ENCODE measurements around the gene SLC7A14.

SLC7A14 gene

GRCh38 chr3:170563712-170564423 lies 22.0 kb downstream of the SLC7A14 start:
- DNase-seq (ENCODE audit: low read depth, low spot score): peak; percentile 69
- in situ Hi-C loops (cut with HindIII; ENCODE audit: low sequenced_read_pairs): no loop called here
- TF ChIP-seq CTCF (IDR thresholded peaks at IDR 0.05; ENCODE audit: low read depth, low read length): no peak

DNA sequence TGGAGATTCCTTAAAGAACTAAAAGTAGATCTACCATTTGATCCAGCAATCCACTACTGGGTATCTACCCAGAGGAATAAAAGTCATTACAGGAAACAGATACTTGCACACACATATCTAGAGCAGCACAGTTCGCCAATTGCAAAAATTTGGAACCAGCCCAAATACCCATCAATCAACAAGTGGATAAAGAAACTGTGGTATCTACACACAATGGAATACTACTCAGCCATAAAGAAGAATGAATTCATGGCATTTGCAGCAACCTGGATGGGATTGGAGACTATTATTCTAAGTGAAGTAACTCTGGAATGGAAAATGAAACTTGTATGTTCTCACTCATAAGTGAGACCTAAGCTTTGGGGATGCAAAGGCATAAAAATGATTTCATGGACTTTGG lies 23.8 kb downstream of the SLC7A14 start:
- H3K4me3 ChIP-seq (ENCODE audit: low read depth, low read length): no peak overlapping the region
- TF ChIP-seq CTCF (IDR thresholded peaks at IDR 0.05; ENCODE audit: low read depth, low read length): no peak
- DNase-seq (ENCODE audit: low read depth, low spot score): no peak
- in situ Hi-C loops (cut with HindIII; ENCODE audit: low sequenced_read_pairs): no loop called here

More at GRCh38 chr3:170563712-170564423, 22.0 kb downstream of the SLC7A14 start:
- no peak overlapping the region for H3K4me3 ChIP-seq (ENCODE audit: low read depth, low read length)

DNA sequence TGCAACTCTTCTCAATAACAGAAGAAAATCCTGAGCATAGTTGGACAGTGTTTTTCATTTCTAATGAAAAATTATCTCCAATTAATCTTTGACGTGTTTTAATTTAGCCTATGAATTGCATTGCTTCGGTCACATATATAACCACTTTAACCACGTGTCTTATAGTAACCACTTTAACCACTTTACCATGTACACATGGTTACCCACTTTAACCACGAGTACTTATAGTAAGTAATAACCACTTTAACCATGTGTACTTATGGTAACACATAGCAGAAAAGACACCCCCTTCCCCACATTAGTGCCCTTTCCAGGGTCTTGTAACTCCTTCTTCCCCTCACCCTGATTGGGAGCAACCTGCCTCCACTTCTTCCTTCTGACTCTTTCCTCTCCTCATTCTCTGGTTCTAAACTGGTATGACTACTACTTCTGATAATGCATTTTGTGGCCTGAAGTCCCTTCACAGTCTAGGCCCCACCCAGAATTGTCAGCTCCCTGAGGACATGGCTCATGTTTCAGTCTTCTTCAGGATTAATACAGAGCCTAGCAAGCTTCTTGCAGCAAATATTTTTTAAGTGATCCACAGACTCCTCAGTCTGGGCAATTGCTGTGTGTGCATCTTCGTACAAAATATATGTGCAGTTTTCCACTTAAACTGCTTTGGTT lies 25.0 kb downstream of the SLC7A14 start:
- no peak overlapping the region for H3K4me3 ChIP-seq (ENCODE audit: low read depth, low read length)
- TF ChIP-seq CTCF (IDR thresholded peaks at IDR 0.05; ENCODE audit: low read depth, low read length): no peak
- in situ Hi-C loops (cut with HindIII; ENCODE audit: low sequenced_read_pairs): no loop called here
- no peak for DNase-seq (ENCODE audit: low read depth, low spot score)

DNA sequence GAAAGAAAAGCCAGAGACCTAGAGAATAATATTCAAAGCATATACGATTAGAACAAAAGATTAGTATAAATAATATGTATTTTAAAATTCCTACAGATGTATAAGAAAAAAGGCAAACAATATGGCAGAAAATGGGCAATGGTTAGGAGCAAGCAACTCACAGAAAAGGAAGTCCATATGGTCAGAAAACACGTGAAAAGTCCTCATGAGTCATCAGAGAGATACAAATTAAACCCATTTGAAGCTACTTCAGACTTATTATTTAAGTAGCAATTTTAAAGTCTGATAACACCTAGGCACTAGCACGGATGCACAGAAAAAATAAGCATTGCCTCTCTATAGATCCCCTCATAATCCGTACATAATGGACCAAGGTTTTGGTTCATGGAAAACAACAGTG lies 25.6 kb downstream of the SLC7A14 start:
- DNase-seq (ENCODE audit: low read depth, low spot score): no peak
- H3K4me3 ChIP-seq (ENCODE audit: low read depth, low read length): no peak overlapping the region
- in situ Hi-C loops (cut with HindIII; ENCODE audit: low sequenced_read_pairs): no loop called here
- no peak for TF ChIP-seq CTCF (IDR thresholded peaks at IDR 0.05; ENCODE audit: low read depth, low read length)

DNA sequence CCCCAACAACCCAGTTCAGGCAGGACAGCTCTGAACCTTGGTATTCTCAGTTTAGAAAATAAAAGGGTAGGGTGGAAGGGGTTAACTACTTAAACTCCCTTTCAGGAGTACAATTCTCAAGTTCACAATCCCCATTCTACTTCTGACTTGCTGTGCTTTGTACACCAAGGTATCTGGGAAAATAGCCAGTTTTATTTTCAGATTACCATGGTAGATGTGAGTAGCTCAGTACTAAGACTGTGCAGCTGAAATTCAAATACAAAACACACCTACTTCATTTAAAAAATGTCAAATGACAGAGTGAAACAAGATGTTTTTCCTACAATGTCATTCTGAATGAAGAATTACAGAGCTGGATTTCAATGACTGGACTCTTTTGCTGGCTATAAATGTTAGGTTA lies 27.4 kb downstream of the SLC7A14 start:
- no peak for TF ChIP-seq CTCF (IDR thresholded peaks at IDR 0.05; ENCODE audit: low read depth, low read length)
- in situ Hi-C loops (cut with HindIII; ENCODE audit: low sequenced_read_pairs): no loop called here

GRCh38 chr3:170555329-170555728 lies 30.5 kb downstream of the SLC7A14 start:
- no peak overlapping the region for H3K4me3 ChIP-seq (ENCODE audit: low read depth, low read length)
- no peak for DNase-seq (ENCODE audit: low read depth, low spot score)
- TF ChIP-seq CTCF (IDR thresholded peaks at IDR 0.05; ENCODE audit: low read depth, low read length): no peak
- in situ Hi-C loops (cut with HindIII; ENCODE audit: low sequenced_read_pairs): no loop called here

More for the DNA sequence above, 27.4 kb downstream of the SLC7A14 start:
- no peak overlapping the region for H3K4me3 ChIP-seq (ENCODE audit: low read depth, low read length)
- DNase-seq (ENCODE audit: low read depth, low spot score): no peak

All from astrocyte of the spinal cord (primary cell).